Astrocyte (in vitro differentiated cells and primary cell): ENCODE results near the gene MIEF2. TPM values are rescaled to one million over a fixed set of nuclear protein-coding genes. Genes with fewer than 3 reads are reported as not detected.

Experiments
- DNase-seq: peaks from one replicate; pipeline ENCODE4 v3.0.0-alpha.2; 2010; ENCODE audit warnings: low read depth
- FAIRE-seq: peaks from 2 replicates; lab custom pipeline; 2011; peaks lifted over from hg19 to GRCh38; lab: Jason Lieb, UNC
- H2AFZ ChIP-seq: 2 replicates; pipeline ENCODE4 v1.6.0; 2012; ENCODE audit warnings: low read depth, low read length, inconsistent platforms
- H3K27ac ChIP-seq: 2 replicates; pipeline ENCODE4 v1.5.1; 2011; ENCODE audit warnings: low read depth, low read length, inconsistent platforms
- H3K27me3 ChIP-seq: 2 replicates; pipeline ENCODE4 v1.6.0; 2011; ENCODE audit warnings: low read length, inconsistent platforms; ENCODE audit not compliant: insufficient read depth
- H3K36me3 ChIP-seq: 2 replicates; pipeline ENCODE4 v1.5.1; 2011; ENCODE audit warnings: low read length, inconsistent platforms; ENCODE audit not compliant: insufficient read depth
- H3K4me1 ChIP-seq: 2 replicates; pipeline ENCODE4 v1.5.1; 2011; ENCODE audit warnings: low read length, inconsistent platforms; ENCODE audit not compliant: insufficient read depth
- H3K4me2 ChIP-seq: 2 replicates; pipeline ENCODE4 v1.6.0; 2012; ENCODE audit warnings: low read length, inconsistent platforms
- H3K4me3 ChIP-seq: 2 replicates; pipeline ENCODE4 v1.5.1; 2011; ENCODE audit warnings: low read depth, mild to moderate bottlenecking, low read length, inconsistent platforms; ENCODE audit not compliant: insufficient read depth
- H3K79me2 ChIP-seq: 2 replicates; pipeline ENCODE4 v1.6.0; 2012; ENCODE audit warnings: mild to moderate bottlenecking, low read length, inconsistent platforms; ENCODE audit not compliant: insufficient read depth
- H3K9ac ChIP-seq: 2 replicates; pipeline ENCODE4 v1.6.0; 2012; ENCODE audit warnings: mild to moderate bottlenecking, low read length, inconsistent platforms
- H3K9me3 ChIP-seq: 2 replicates; pipeline ENCODE4 v1.5.1; 2012; ENCODE audit warnings: low read depth, mild to moderate bottlenecking, low read length, inconsistent platforms; ENCODE audit not compliant: insufficient read depth
- H4K20me1 ChIP-seq: 2 replicates; pipeline ENCODE4 v1.6.0; 2012; ENCODE audit warnings: low read length, inconsistent platforms; ENCODE audit not compliant: insufficient read depth
- H3K27ac Mint-ChIP-seq: one replicate; pipeline ENCODE4 v1.8.0; 2021; ENCODE audit warnings: mild to moderate bottlenecking, mixed read lengths; ENCODE audit not compliant: unreplicated experiment
- H3K27me3 Mint-ChIP-seq: one replicate; pipeline ENCODE4 v1.8.0; 2021; ENCODE audit warnings: low read depth, mixed read lengths; ENCODE audit not compliant: unreplicated experiment
- H3K36me3 Mint-ChIP-seq: one replicate; pipeline ENCODE4 v1.8.0; 2021; ENCODE audit warnings: low read depth, mixed read lengths; ENCODE audit not compliant: unreplicated experiment
- H3K4me1 Mint-ChIP-seq: one replicate; pipeline ENCODE4 v1.8.0; 2021; ENCODE audit warnings: low read depth, mixed read lengths; ENCODE audit not compliant: unreplicated experiment
- H3K4me3 Mint-ChIP-seq: one replicate; pipeline ENCODE4 v1.8.0; 2021; ENCODE audit warnings: mild to moderate bottlenecking, moderate library complexity, mixed read lengths; ENCODE audit not compliant: unreplicated experiment
- H3K9me3 Mint-ChIP-seq: one replicate; pipeline ENCODE4 v1.8.0; 2021; ENCODE audit warnings: mild to moderate bottlenecking, mixed read lengths; ENCODE audit not compliant: unreplicated experiment
- CTCF ChIP-seq: IDR thresholded peaks from 2 replicates; pipeline ENCODE4 v1.5.1; 2011; ENCODE audit warnings: low read depth, mild to moderate bottlenecking, inconsistent platforms, low read length, moderate library complexity; ENCODE audit not compliant: insufficient read depth
- EZH2 ChIP-seq: IDR thresholded peaks from 2 replicates; pipeline ENCODE4 v1.6.1; 2012; ENCODE audit warnings: mild to moderate bottlenecking, low read length, inconsistent platforms; ENCODE audit not compliant: insufficient read depth
- total RNA-seq: library from RNA; stranded (reverse); gene quantifications from 2 replicates; pipeline ENCODE4 v1.2.1, GENCODE V29; 2021

MIEF2 gene
- total RNA-seq, 1 donor from 2014 or later, result 14.1 TPM

DNA sequence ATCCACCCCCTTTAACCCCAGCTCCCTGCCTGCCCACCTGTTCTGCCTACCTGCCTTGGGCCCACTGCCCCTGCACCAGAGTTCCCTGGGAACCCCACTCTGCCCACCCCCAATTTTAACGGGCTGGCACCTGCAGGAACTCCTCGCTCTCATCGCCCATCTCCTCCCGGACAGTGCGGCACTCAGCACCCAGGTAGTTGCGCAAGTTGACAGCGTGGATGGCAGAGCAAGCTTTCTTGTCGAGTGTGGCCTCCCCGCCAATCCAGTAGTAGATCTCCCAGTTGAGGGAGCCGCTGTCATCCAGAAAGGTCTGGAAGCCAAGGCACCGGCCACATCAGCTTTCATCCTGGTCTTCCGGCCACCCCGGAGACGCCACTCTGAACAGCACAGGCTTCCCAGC is 9.8 kb upstream of the MIEF2 start:
- Histone ChIP-seq H3K4me1 (peaks cover 7% of the 10 kb centered on the region), H3K36me3 (peaks cover 28% of the 10 kb centered on the region), H2AFZ (no peak overlapping the region), H3K4me3 (no peak overlapping the region), H3K79me2 (peaks cover 15% of the 10 kb centered on the region), H3K4me2 (no peak overlapping the region), H3K27me3 (no peaks in the 10 kb centered on the region), H3K27ac (no peak overlapping the region), H3K9ac (no peak overlapping the region), H3K9me3 (no peaks in the 10 kb centered on the region), H4K20me1 (peaks cover 84% of the 10 kb centered on the region)
- Mint-ChIP-seq H3K36me3 (peaks cover 27% of the 10 kb centered on the region), H3K4me3 (no peak overlapping the region), H3K9me3 (no peaks in the 10 kb centered on the region), H3K4me1 (peaks cover 5% of the 10 kb centered on the region), H3K27ac (no peak overlapping the region), H3K27me3 (no peaks in the 10 kb centered on the region)
- FAIRE-seq (no peak), DNase-seq (no peak)
- TF ChIP-seq CTCF (no peak), EZH2 (no peak)

GRCh38 chr17:18251204-18251603 is 9.3 kb upstream of the MIEF2 start:
- DNase-seq (no peak), FAIRE-seq (no peak)
- Histone ChIP-seq H3K4me2 (no peak overlapping the region), H3K9me3 (no peaks in the 10 kb centered on the region), H3K36me3 (peaks cover 28% of the 10 kb centered on the region), H3K9ac (no peak overlapping the region), H3K4me3 (no peak overlapping the region), H4K20me1 (peaks cover 84% of the 10 kb centered on the region), H3K79me2 (peaks cover 20% of the 10 kb centered on the region), H3K27ac (no peak overlapping the region), H2AFZ (no peak overlapping the region), H3K4me1 (peaks cover 7% of the 10 kb centered on the region), H3K27me3 (no peaks in the 10 kb centered on the region)
- Mint-ChIP-seq H3K27ac (no peak overlapping the region), H3K27me3 (no peaks in the 10 kb centered on the region), H3K36me3 (peaks cover 27% of the 10 kb centered on the region), H3K4me1 (peaks cover 7% of the 10 kb centered on the region), H3K9me3 (no peaks in the 10 kb centered on the region), H3K4me3 (no peak overlapping the region)
- TF ChIP-seq CTCF (no peak), EZH2 (no peak)

DNA sequence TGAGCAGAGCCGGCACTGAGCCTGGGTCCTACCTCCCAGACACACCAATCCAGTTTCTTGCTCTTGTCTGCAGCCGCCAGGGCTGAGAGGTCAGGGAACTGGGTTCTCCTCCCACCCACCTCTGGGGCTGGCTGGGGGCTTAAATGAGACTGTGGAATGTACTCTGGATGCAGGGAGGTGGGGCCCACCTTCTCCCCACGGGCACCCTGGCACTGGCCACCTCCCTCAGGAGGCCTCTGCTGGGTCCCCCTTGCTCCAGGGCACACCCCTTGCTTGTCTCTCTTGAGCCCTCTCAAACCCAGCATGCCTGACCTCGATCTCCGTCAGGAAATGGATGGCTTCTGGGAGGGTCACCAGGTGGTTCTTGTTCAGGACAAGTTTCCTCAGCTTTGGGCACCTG is 8.3 kb upstream of the MIEF2 start:
- H3K27me3 ChIP-seq, result no peaks in the 10 kb centered on the region
- Mint-ChIP-seq H3K27ac (no peak overlapping the region), H3K4me1 (peaks cover 9% of the 10 kb centered on the region), H3K27me3 (no peaks in the 10 kb centered on the region), H3K36me3 (peaks cover 22% of the 10 kb centered on the region), H3K9me3 (no peaks in the 10 kb centered on the region), H3K4me3 (no peak overlapping the region)
- H3K4me2 ChIP-seq, result no peak overlapping the region
- DNase-seq, result no peak
- H3K79me2 ChIP-seq, result peaks cover 30% of the 10 kb centered on the region
- no peak overlapping the region for H3K4me3 ChIP-seq
- peaks cover 29% of the 10 kb centered on the region for H3K36me3 ChIP-seq
- no peak for TF ChIP-seq EZH2
- no peak for TF ChIP-seq CTCF
- no peak overlapping the region for H2AFZ ChIP-seq
- peaks cover 87% of the 10 kb centered on the region for H4K20me1 ChIP-seq
- no peaks in the 10 kb centered on the region for H3K9me3 ChIP-seq
- FAIRE-seq, result no peak
- H3K27ac ChIP-seq, result no peak overlapping the region
- peaks cover 11% of the 10 kb centered on the region for H3K4me1 ChIP-seq
- no peak overlapping the region for H3K9ac ChIP-seq
